Natural killer cell (primary cell): ENCODE results near the gene RAN. TPM values are rescaled to one million over a fixed set of nuclear protein-coding genes. Genes with fewer than 3 reads are reported as not detected.
"Not testable (repeated sequence)": the region's sequence is repeated elsewhere in the genome, so short reads cannot be mapped to it uniquely, and the experiment has no call there.

Experiments used
- ATAC-seq, 3 donors: fragments of 150-1000 bp in 2 of 3; fragments of 200-7000 bp in 1 of 3; cut with Tn5 transposase; 1 replicate in 1 of 3; 2 replicates in 2 of 3; pipeline ENCODE4 v1.10.0; 2021; ENCODE audit warnings: mild to moderate bottlenecking in 2 of 3, moderate library complexity in 2 of 3
- DNase-seq, 2 donors: peaks; one replicate each; pipeline versions ENCODE4 v3.0.0 to v3.0.0-alpha.2; 2013 to 2021; ENCODE audit warnings: mixed read lengths in 1 of 2
- H3K27ac ChIP-seq: one replicate; pipeline ENCODE4 v1.5.1; 2013; ENCODE audit warnings: mild to moderate bottlenecking, low read length
- H3K27me3 ChIP-seq: one replicate; pipeline ENCODE4 v1.6.1; 2013; ENCODE audit warnings: low read length; ENCODE audit not compliant: control insufficient read depth, insufficient read depth
- H3K36me3 ChIP-seq: one replicate; pipeline ENCODE4 v1.6.1; 2013; ENCODE audit warnings: low read length; ENCODE audit not compliant: control insufficient read depth, insufficient read depth
- H3K4me1 ChIP-seq: one replicate; pipeline ENCODE4 v1.6.1; 2013; ENCODE audit warnings: low read length; ENCODE audit not compliant: control insufficient read depth, insufficient read depth
- H3K4me3 ChIP-seq: one replicate; pipeline ENCODE4 v1.5.1; 2013; ENCODE audit warnings: low read length
- H3K9me3 ChIP-seq: one replicate; pipeline ENCODE4 v1.6.1; 2013; ENCODE audit warnings: low read length; ENCODE audit not compliant: control insufficient read depth, insufficient read depth
- H3K27ac Mint-ChIP-seq, 2 donors: one replicate each; pipeline ENCODE4 v1.8.0; 2022; ENCODE audit warnings: mild to moderate bottlenecking in 2 of 2, mixed read lengths in 2 of 2, moderate library complexity in 1 of 2
- H3K27me3 Mint-ChIP-seq, 2 donors: one replicate each; pipeline ENCODE4 v1.8.0; 2022; ENCODE audit warnings: low read depth in 2 of 2, mixed read lengths in 2 of 2
- H3K36me3 Mint-ChIP-seq: one replicate; pipeline ENCODE4 v1.8.0; 2022; ENCODE audit warnings: mixed read lengths
- H3K4me1 Mint-ChIP-seq, 2 donors: one replicate each; pipeline ENCODE4 v1.8.0; 2022; ENCODE audit warnings: mixed read lengths in 2 of 2
- H3K4me3 Mint-ChIP-seq: one replicate; pipeline ENCODE4 v1.8.0; 2022; ENCODE audit warnings: mild to moderate bottlenecking, moderate library complexity, mixed read lengths
- H3K9me3 Mint-ChIP-seq, 2 donors: one replicate each; pipeline ENCODE4 v1.8.0; 2022; ENCODE audit warnings: mixed read lengths in 2 of 2
- CTCF ChIP-seq: fragments of 200-600 bp; IDR thresholded peaks from one replicate; pipeline ENCODE4 v1.8.0; 2022; ENCODE audit warnings: antibody characterized with exemption
- WGBS: methylation state at CpG from one replicate; pipeline ENCODE4 v1.1.7; 2013; ENCODE audit warnings: missing lambda C conversion rate; ENCODE audit not compliant: insufficient coverage; 5-methylcytosine and 5-hydroxymethylcytosine counted together
- intact Hi-C: fragments of 100-400 bp; cut with micrococcal nuclease; formaldehyde crosslinking; loops from one replicate; pipeline ENCODE4 v1.14.2; 2022
- total RNA-seq, 4 donors: library from RNA; stranded (reverse); fragments of 120-200 nt in 1 of 4; gene quantifications; one replicate each; pipeline versions ENCODE4 v1.2.3 to v1.2.4, GENCODE V29; 2013 to 2022

The RAN gene
- total RNA-seq, 3 donors from 2014 or later (not counting 1 experiment from before 2014, with no cell fraction given) = 244 to 264 (median 247) TPM

- intact Hi-C loops = no loop called here
- no peak for ATAC-seq
- 86% methylated on average over 4 of the region's 4 CpGs for WGBS
- no peaks in the 10 kb centered on the region for H3K9me3 ChIP-seq
- no peak for TF ChIP-seq CTCF
- H3K9me3 Mint-ChIP-seq = peaks cover 0 to 4% of the 10 kb centered on the region in 2 donors
- H3K4me1 Mint-ChIP-seq = no peaks in the 10 kb centered on the region
- H3K27ac Mint-ChIP-seq = no peak overlapping the region
- H3K27me3 Mint-ChIP-seq = peaks cover 8 to 18% of the 10 kb centered on the region in 2 donors
- no peak for DNase-seq
- H3K36me3 ChIP-seq = no peaks in the 10 kb centered on the region
- no peak overlapping the region for H3K4me3 ChIP-seq
- H3K27ac ChIP-seq = no peak overlapping the region
- H3K27me3 ChIP-seq = peaks cover 3% of the 10 kb centered on the region
- no peaks in the 10 kb centered on the region for H3K4me1 ChIP-seq
- no peak overlapping the region for H3K4me3 Mint-ChIP-seq
- H3K36me3 Mint-ChIP-seq = no peaks in the 10 kb centered on the region
Observed at GRCh38 chr12:130858084-130858483, 13.8 kb upstream of the RAN start.

- DNase-seq = no peak
- H3K36me3 Mint-ChIP-seq = no peaks in the 10 kb centered on the region
Observed at GRCh38 chr12:130859161-130859560, 12.7 kb upstream of the RAN start.

GRCh38 chr12:130860311-130860710 is 11.6 kb upstream of the RAN start:
- H3K27ac ChIP-seq = no peak overlapping the region
- no peak for ATAC-seq
- Mint-ChIP-seq H3K4me1 (no peaks in the 10 kb centered on the region), H3K27ac (no peak overlapping the region), H3K4me3 (no peak overlapping the region), H3K9me3 (peaks cover 0 to 4% of the 10 kb centered on the region in 2 donors), H3K27me3 (peaks cover 0 to 12% of the 10 kb centered on the region in 2 donors), H3K36me3 (no peaks in the 10 kb centered on the region)
- no peak overlapping the region for H3K4me3 ChIP-seq
- no peaks in the 10 kb centered on the region for H3K9me3 ChIP-seq
- H3K4me1 ChIP-seq = no peaks in the 10 kb centered on the region
- 92% methylated on average over 8 of the region's 9 CpGs for WGBS
- TF ChIP-seq CTCF = no peak
- H3K36me3 ChIP-seq = no peaks in the 10 kb centered on the region
- no peaks in the 10 kb centered on the region for H3K27me3 ChIP-seq
- no peak for DNase-seq
- intact Hi-C loops = no loop called here

More at GRCh38 chr12:130859161-130859560, 12.7 kb upstream of the RAN start:
- 95% methylated on average over 4 of the region's 6 CpGs for WGBS
- Histone ChIP-seq H3K27me3 (no peaks in the 10 kb centered on the region), H3K4me3 (no peak overlapping the region), H3K4me1 (no peaks in the 10 kb centered on the region), H3K9me3 (no peaks in the 10 kb centered on the region), H3K36me3 (no peaks in the 10 kb centered on the region), H3K27ac (no peak overlapping the region)
- no peak overlapping the region for H3K27ac Mint-ChIP-seq
- H3K4me1 Mint-ChIP-seq = no peaks in the 10 kb centered on the region
- H3K9me3 Mint-ChIP-seq = peaks cover 0 to 4% of the 10 kb centered on the region in 2 donors
- no peak for TF ChIP-seq CTCF
- intact Hi-C loops = no loop called here
- no peak overlapping the region for H3K4me3 Mint-ChIP-seq
- ATAC-seq = no peak
- H3K27me3 Mint-ChIP-seq = peaks cover 3 to 15% of the 10 kb centered on the region in 2 donors

GRCh38 chr12:130862161-130862560 is 9.7 kb upstream of the RAN start:
- Histone ChIP-seq H3K27me3 (no peaks in the 10 kb centered on the region), H3K36me3 (no peaks in the 10 kb centered on the region), H3K4me1 (no peaks in the 10 kb centered on the region), H3K27ac (no peak overlapping the region), H3K4me3 (no peak overlapping the region), H3K9me3 (no peaks in the 10 kb centered on the region)
- no peak for DNase-seq
- peaks cover 0 to 4% of the 10 kb centered on the region in 2 donors for H3K9me3 Mint-ChIP-seq
- no peak overlapping the region for H3K27ac Mint-ChIP-seq
- WGBS = 83% methylated on average over 3 of the region's 4 CpGs
- ATAC-seq = no peak
- intact Hi-C loops = no loop called here
- TF ChIP-seq CTCF = no peak
- peaks cover 0 to 9% of the 10 kb centered on the region in 2 donors for H3K27me3 Mint-ChIP-seq
- H3K36me3 Mint-ChIP-seq = no peaks in the 10 kb centered on the region
- H3K4me1 Mint-ChIP-seq = no peaks in the 10 kb centered on the region
- H3K4me3 Mint-ChIP-seq = no peak overlapping the region

GRCh38 chr12:130862771-130863170 is 9.1 kb upstream of the RAN start:
- H3K9me3 Mint-ChIP-seq, H3K27me3 Mint-ChIP-seq, H3K4me3 ChIP-seq, H3K4me3 Mint-ChIP-seq, H3K4me1 Mint-ChIP-seq, H3K36me3 ChIP-seq, H3K27me3 ChIP-seq, ATAC-seq, H3K36me3 Mint-ChIP-seq, H3K4me1 ChIP-seq, H3K27ac ChIP-seq, intact Hi-C loops, H3K9me3 ChIP-seq, DNase-seq, H3K27ac Mint-ChIP-seq: not testable (repeated sequence)
- 94% methylated on average over 8 of the region's 8 CpGs for WGBS
